OCI-LY3 (cell line): ENCODE data around the gene ZFP36L1.

Experiments
- EZH2phosphoT487 ChIP-seq: fragments of 200-600 bp; shearing (Covaris generic); IDR thresholded peaks from 2 replicates; pipeline ENCODE4 v1.6.1; 2018; ENCODE audit warnings: antibody characterized with exemption, mixed run types, low read depth
- TF ChIP-seq, protein P1 (sequence below): fragments of 200-600, 300-600 bp; sonication (generic); IDR thresholded peaks from 2 replicates; pipeline ENCODE4 v1.5.1; 2014; ENCODE audit warnings: antibody characterized with exemption, low read length, low read depth

DNA sequence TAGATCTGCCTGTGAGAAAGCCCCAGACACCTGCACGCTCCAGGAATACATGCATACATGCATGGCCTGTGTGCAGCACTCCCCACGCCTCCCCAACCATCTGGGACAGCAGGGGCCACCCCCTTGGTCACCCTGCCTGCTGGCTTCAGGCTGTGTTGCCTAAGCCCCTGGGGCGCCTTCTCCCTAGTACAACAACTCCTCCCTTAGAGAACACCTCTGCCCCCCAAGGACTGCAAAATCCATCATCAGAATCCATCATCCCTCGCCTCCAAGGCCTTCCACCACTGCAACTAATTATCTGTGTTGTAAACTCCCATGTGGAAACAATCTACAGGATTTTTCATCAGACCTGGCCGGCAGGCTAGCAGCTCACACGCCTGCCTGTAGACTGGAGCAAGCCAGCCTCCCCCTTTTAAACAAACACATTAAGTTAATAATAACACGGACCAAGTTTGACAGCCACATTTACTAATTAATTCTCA, 36.8 kb downstream of the ZFP36L1 start:
- TF ChIP-seq, protein P1, sequence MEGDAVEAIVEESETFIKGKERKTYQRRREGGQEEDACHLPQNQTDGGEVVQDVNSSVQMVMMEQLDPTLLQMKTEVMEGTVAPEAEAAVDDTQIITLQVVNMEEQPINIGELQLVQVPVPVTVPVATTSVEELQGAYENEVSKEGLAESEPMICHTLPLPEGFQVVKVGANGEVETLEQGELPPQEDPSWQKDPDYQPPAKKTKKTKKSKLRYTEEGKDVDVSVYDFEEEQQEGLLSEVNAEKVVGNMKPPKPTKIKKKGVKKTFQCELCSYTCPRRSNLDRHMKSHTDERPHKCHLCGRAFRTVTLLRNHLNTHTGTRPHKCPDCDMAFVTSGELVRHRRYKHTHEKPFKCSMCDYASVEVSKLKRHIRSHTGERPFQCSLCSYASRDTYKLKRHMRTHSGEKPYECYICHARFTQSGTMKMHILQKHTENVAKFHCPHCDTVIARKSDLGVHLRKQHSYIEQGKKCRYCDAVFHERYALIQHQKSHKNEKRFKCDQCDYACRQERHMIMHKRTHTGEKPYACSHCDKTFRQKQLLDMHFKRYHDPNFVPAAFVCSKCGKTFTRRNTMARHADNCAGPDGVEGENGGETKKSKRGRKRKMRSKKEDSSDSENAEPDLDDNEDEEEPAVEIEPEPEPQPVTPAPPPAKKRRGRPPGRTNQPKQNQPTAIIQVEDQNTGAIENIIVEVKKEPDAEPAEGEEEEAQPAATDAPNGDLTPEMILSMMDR = no peak
- no peak for TF ChIP-seq EZH2phosphoT487
